HFFc6 (cell line): Measurements from ENCODE around the gene RFXANK. TPM values are rescaled to one million over a fixed set of nuclear protein-coding genes. Genes with fewer than 3 reads are reported as not detected.

Experiments
- DNase-seq: peaks from one replicate; pipeline ENCODE4 v3.0.0-alpha.2; 2018
- H3K27ac Mint-ChIP-seq: 2 replicates; pipeline ENCODE4 v1.8.0; 2020; ENCODE audit warnings: mild to moderate bottlenecking, mixed read lengths
- H3K27me3 Mint-ChIP-seq: 2 replicates; pipeline ENCODE4 v1.8.0; 2021; ENCODE audit warnings: mild to moderate bottlenecking, moderate library complexity, mixed read lengths; ENCODE audit not compliant: insufficient read depth
- H3K36me3 Mint-ChIP-seq: 2 replicates; pipeline ENCODE4 v1.8.0; 2021; ENCODE audit warnings: low read depth, mixed read lengths
- H3K4me1 Mint-ChIP-seq: 2 replicates; pipeline ENCODE4 v1.8.0; 2020; ENCODE audit warnings: low read depth, mixed read lengths
- H3K4me3 Mint-ChIP-seq: 2 replicates; pipeline ENCODE4 v1.8.0; 2020; ENCODE audit warnings: mild to moderate bottlenecking, moderate library complexity, mixed read lengths
- H3K9me3 Mint-ChIP-seq: 2 replicates; pipeline ENCODE4 v1.8.0; 2020; ENCODE audit warnings: mild to moderate bottlenecking, mixed read lengths
- CTCF ChIP-seq: fragments of 200-600 bp; sonication (generic); IDR thresholded peaks from 2 replicates; pipeline ENCODE4 v1.5.0; 2021; ENCODE audit warnings: antibody characterized with exemption, mild to moderate bottlenecking
- long read RNA-seq: library from polyadenylated mRNA; unstranded; transcript quantifications from one replicate; pipeline ENCODE4 v2.0.0, GENCODE V29; 2019
- total RNA-seq, 6 experiments: library from RNA; stranded (reverse); fragmentation: NEBNext Ultra II Directional; extraction: Animal tissue kit (Norgen Biotek cat#: 25700); gene quantifications; 2 replicates in 1 of 6; 3 replicates in 5 of 6; pipeline ENCODE4 v1.2.3, GENCODE V29; 2021

The RFXANK gene
- 10 to 100 TPM; 63.7 to 84.6 (median 75.7) TPM for total RNA-seq
- long read RNA-seq, transcript RFXANK-202 (8 exons, 1,059 nt) = minor isoform, 7 of 49 reads
- long read RNA-seq, transcript RFXANK-203 (9 exons, 1,212 nt) = major isoform, 11 of 49 reads
- long read RNA-seq, partial matches to known transcripts = 9 of 49 reads
- long read RNA-seq, other reads (novel, unspliced or antisense) = 21 of 49 reads

GRCh38 chr19:19192078-19192882 lies at the start of gene RFXANK, which contains the start of gene BORCS8:
RFXANK (plus strand) TSS chr19:19192258; CDS start chr19:19193947, 1,689 bp downstream.
BORCS8 (minus strand) TSS chr19:19192152; CDS start chr19:19192117, 35 bp downstream.
- peak; percentile 98 for DNase-seq
- peak within 1 kb of the TSS; percentile 96 for H3K27ac Mint-ChIP-seq
- peak within 1 kb of the TSS; percentile 98 for H3K4me3 Mint-ChIP-seq
- peaks cover 5% of the 10 kb centered on the region; the same call in 1 of the 2 replicates for H3K36me3 Mint-ChIP-seq
- peaks cover 30% of the 10 kb centered on the region for H3K4me1 Mint-ChIP-seq
- peaks cover 2% of the 10 kb centered on the region; the same call in 1 of the 2 replicates for H3K27me3 Mint-ChIP-seq
- no peaks in the 10 kb centered on the region for H3K9me3 Mint-ChIP-seq
- no peak for TF ChIP-seq CTCF

DNA sequence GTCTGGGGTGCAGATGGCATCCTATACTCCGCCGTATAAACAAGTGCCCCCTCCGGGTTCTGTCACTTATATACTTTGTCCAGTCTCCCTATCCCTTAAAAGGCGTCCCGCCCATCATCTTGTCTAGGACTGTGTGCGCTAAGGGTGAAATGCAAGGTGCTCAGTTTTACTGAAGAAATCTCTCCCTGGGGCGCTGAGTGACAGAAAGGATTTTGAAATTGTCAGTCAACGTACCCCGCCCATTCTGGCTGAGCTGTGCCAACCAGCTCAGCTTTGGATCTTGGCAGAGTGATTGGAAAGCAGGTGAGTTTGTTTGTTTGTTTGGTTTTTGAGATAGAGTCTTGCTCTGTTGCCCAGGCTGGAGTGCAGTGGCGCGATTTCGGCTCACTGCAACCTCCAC lies 49.7 kb upstream of the RFXANK start:
- Mint-ChIP-seq H3K4me3 (no peak overlapping the region), H3K27me3 (peaks cover 3% of the 10 kb centered on the region), H3K4me1 (peaks cover 14% of the 10 kb centered on the region), H3K9me3 (no peaks in the 10 kb centered on the region), H3K36me3 (no peaks in the 10 kb centered on the region), H3K27ac (no peak overlapping the region)
- no peak for DNase-seq
- TF ChIP-seq CTCF = no peak

DNA sequence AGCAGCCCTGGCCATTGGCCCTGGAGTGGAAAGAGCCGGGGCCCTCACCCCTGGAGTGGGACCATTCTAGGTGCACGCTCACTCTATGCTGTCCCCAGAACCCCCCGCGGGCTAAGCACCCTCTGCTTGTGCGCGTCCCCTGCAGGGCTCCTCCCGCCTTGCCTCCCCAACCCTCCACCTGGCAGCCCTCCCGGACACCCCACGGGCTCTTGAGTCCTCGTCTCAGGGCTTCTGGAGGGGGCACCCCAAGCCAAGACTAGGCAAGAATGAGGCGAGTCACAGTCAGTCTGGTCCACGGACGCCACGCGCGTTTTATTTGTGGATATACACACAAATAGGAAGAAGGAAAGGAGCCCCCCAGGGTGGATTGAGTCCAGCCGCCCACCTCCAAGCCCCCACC lies 46.8 kb upstream of the RFXANK start:
- Mint-ChIP-seq H3K36me3 (no peaks in the 10 kb centered on the region), H3K27ac (no peak overlapping the region), H3K4me3 (no peak overlapping the region), H3K4me1 (no peaks in the 10 kb centered on the region), H3K27me3 (peaks cover 2% of the 10 kb centered on the region; the same call in 1 of the 2 replicates), H3K9me3 (no peaks in the 10 kb centered on the region)
- TF ChIP-seq CTCF = no peak
- DNase-seq = no peak

DNA sequence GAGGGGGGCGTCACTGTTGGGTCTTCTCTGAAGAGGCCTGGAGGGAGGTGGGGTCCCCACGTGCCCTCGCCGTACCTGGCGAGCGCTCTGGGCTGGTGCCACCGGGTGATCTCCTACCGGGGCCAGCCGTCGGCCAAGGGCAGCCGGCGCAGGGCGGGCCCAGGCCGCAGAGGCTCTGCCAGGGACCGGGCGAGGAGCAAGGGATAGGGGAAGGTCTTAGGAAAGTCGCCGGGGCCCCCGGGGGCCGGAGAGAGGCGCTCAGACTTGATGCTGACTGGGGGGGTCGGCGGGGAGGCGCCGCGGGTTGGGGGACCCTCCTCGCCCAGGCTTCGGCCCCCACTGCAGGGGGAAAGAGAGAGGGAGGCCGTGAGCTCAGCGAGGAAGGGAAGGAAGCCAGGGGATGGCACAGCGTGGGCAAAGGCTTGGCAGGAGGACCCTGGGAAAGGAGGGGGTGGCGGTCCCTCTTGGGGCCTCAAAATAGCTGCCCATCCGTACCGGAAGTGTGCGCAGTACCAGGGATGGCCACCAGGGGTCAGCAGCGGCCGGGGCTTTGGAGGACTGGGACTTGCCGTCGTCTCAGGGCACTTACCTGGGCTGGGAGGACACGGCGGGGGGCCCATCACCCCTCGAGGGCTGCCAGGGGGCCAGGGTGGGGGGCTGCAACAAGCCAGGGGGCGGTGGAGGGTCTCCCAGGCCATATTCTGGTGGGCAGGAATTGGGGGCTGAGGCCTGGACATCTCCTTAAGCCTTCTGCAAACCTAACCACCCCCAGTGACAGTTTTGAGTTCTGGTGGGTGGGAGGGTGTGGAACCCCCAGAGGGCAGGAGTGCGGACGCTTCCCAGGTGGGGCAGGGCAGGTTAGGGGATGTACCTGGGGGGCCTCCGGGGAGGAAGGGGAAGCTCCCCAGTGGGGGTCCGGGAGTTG lies 46.1 kb upstream of the RFXANK start:
- Mint-ChIP-seq H3K4me3 (no peak overlapping the region), H3K9me3 (no peaks in the 10 kb centered on the region), H3K27me3 (peaks cover 2% of the 10 kb centered on the region; the same call in 1 of the 2 replicates), H3K27ac (0 out of 2 replicates have a peak overlapping the region, but pooled peaks have one; percentile 31), H3K36me3 (no peaks in the 10 kb centered on the region), H3K4me1 (no peaks in the 10 kb centered on the region)
- peak; percentile 34 for DNase-seq
- peak; percentile 96 for TF ChIP-seq CTCF

DNA sequence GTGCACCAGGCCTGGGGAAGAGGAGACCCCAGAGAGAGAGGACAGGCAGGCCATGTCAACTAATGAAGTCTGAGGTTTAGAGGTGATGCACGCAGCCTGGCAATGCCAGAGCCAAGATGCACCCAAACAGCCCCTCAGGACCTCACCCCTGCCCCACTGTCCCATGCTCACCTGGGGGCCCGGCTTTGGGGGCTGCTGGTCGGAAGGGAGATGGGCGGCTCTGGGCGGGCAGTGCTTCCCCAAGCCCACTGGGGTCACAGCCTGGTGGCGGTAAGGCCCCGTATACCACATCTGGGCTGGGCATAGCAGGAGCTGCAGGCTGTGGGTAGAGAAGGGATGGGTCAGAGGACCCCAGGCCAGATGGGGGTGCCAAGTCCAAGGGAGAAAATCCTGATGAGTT lies 45.2 kb upstream of the RFXANK start:
- no peak for TF ChIP-seq CTCF
- Mint-ChIP-seq H3K27me3 (peaks cover 2% of the 10 kb centered on the region; the same call in 1 of the 2 replicates), H3K36me3 (no peaks in the 10 kb centered on the region), H3K27ac (no peak overlapping the region), H3K9me3 (no peaks in the 10 kb centered on the region), H3K4me3 (no peak overlapping the region), H3K4me1 (no peaks in the 10 kb centered on the region)
- DNase-seq = no peak
